GM18511 (cell line): ENCODE results near the gene GAS2.

Experiments
- ATAC-seq: cut with Tn5 transposase; IDR thresholded peaks from one replicate; pipeline ENCODE4 v1.9.1; 2021; ENCODE audit warnings: mild to moderate bottlenecking, moderate library complexity; ENCODE audit not compliant: unreplicated experiment

The GAS2 gene

DNA sequence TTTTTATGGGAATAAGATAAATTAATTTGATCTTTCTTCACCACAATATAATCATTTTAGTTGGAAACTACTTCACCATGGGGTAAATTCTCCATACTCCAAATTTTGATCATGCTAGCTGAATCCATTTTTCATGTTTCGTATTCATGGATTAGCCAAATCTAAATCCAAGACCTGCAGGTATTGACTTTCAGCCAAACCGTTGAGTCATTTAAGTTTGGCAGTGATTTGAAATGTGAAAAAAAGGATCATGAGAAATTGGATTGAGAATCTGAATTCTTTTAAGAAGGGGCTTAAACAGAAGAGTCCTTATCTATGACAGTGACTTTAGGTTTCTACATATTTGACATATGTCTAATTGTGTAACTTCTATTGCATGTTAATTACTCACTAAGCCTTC lies 5.3 kb downstream of the GAS2 start:
- no peak for ATAC-seq

DNA sequence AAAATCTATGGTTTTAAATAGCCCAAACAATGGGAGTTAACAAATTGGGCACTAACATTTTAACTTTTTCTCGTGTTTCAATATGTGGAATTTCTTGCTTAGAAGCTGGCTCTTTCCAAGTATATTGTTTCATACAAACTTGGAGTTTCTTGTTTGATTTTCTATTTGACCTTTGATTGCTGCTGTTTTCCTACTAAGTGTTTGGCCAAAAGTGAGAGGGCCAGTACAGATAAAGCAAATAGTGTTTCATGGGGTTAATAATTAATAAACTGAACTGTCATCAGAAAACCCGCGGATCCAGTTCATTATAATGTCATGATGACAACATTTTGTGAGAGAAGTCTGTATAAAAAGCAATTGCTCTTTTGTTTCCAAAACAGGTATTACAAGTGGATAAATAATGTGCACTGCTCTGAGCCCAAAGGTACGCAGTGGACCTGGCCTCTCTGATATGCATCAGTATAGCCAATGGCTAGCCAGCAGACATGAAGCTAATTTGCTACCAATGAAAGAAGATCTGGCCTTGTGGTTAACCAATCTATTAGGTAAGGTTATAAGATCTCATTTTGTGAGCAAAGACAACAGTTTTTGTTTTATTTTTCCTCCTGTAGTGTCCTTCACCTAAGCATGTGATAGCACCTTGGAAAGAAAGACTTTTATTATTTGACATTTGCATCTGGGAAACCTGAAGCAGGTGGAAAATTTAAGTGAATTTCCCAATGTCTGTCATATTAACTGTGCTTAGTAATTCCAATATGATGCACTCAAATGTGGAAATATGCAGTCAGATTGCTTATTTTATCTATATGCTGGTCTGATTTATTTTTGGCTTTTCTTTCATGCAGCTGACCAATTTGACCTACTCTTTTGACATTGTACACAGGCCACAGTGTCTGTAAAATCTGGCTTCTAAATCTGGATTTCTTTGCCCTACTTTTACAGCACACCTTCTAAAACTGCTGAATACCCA lies 8.3 kb downstream of the GAS2 start:
- ATAC-seq, result no peak

DNA sequence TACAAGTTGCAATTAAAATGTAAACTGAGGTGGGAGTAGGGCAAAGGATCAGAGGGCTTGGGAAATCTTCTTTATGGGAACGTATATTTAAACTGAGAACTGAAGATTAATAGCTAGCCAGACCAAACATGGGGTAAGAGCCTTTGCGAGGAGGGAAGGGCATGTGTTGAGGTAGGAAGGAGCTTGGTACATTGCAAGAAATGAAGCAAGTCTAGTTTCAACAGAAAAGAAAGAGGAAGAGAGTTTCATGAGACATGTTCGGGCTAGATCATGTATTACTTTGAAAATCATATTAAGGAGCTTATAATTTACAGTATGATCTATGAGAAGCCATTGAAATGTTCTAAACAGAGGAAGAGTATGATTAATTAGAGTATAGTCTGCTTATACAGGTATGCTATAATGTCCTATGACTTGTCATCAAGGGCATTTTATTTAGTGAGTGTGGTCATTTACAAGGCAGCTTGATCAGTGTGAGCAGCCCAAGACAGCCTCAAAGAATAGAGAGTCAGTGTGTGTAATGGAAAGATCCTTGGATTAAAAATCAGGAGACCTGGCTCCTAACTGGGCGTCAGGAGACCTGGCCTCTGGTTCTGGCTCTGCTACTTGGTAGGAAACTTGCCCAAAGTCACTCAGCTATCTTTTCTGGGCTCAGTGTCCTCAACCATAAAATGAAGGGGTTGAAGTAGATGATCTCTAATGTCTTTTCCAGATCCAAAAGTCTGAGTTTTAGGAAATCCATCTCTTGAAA lies 10.9 kb downstream of the GAS2 start:
- peak; percentile 45 for ATAC-seq

DNA sequence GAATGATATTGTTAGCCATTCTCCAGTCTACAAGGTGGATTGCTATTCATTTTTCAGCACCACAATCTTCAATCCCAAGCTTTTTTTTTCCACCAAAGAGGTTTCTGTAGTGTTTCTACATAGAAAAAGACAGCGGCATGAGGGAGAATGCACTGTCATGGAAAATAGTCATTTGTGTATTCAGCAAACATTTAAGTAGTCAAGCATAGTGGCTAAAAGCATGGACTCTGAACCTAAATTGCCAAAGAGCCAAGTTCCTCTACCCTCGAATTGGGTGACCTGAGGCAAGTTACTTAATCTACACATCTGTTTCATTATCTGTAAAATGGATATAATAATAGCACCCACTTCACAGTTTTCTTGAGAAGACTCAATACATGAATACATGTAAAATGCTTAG lies 14.2 kb downstream of the GAS2 start:
- peak; percentile 32 for ATAC-seq

DNA sequence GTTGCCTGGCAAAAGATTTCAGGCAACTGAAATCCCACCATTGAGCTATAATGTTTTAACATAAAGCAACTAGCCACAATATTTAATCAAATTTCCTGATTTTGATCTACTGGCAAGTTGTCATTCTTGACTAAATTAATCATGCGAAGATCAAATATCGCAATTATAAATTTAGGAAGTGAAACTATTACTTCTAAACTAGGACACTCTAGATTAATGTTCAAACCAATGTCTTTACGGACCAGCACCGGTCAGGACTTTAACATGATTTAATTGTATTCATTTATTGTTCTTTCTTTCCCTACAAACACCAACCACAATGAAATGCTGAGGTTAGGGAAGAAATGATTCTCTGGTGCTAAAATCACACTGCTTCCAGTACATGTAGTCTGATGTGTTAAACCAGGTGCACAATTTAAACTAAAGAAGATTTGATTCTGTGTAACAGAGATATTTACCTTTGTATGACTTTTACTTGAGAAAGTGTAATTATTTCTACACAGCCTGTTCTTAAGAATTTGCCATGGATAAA lies 14.9 kb downstream of the GAS2 start:
- ATAC-seq, result peak; percentile 73

DNA sequence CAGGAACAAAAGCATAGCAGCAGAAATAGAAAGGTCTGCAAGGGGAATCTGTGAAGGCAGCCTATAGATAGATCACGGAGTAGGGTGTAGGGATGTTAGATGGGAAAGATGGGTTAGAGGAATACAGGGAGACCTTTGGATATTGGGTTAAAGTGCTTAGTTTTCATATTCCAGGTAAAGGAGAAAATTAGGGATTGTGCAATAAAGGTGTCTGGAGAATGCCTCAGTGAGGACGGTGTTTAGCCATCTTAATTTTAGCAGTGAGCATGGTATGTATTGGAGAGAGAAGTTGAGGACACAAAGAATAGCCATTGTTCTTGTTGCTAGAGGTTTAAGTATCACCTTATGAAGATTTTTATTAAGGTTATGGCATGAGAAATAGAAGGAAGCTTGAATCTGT lies 17.7 kb downstream of the GAS2 start:
- no peak for ATAC-seq

DNA sequence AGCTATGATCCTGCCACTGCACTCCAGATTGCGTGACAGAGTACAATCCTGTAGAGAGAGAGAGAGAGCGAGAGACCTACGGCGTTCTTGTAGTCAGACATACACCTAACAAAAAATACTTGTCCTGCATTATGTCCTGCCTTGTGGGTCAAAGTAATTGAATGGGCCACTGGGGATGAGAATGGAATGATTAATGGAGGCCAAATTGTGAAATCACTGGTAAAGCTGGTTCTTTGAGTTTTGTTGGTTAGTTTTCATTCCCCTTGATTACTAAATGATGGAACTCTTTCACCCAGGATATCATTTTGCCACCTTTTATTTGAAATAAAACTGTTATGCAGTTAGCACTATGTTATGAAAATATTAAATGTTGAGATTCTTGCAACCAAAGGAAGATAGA lies 18.7 kb downstream of the GAS2 start:
- no peak for ATAC-seq

DNA sequence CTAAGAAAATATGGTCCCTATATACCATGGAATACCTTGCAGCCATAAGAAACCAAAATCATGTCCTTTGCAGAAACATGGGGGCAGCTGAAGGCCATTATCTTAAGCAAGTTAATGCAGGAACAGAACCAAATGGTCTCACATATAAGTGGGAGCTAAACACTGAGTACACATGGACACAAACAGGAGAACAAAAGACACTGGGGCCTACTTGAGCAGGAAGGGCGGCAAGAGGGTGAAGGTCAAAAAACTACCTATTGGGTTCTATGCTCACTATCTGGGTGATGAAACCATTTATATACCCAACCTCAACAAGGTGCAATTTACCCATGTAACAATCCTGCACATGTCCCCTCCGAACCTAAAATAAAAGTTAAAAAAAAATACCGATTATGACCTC lies 22.5 kb downstream of the GAS2 start:
- no peak for ATAC-seq

DNA sequence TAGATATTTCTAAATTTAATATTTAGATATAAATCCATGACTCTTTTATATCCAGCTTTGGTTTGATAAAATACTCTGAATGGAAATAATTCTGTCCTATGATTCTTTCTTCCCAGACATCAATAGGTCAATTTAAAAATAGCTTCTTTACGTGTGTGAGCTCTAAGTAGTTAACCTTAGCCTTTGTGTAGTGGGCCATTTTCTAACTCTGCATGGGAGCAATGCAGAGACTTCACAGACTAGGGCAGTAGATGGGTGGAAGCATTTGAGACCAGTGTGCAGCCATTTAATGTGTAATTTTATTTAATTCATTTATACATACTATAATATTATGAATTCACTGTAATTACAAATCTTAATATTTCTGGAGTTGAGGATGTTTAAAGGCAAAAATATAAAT lies 23.8 kb downstream of the GAS2 start:
- no peak for ATAC-seq

DNA sequence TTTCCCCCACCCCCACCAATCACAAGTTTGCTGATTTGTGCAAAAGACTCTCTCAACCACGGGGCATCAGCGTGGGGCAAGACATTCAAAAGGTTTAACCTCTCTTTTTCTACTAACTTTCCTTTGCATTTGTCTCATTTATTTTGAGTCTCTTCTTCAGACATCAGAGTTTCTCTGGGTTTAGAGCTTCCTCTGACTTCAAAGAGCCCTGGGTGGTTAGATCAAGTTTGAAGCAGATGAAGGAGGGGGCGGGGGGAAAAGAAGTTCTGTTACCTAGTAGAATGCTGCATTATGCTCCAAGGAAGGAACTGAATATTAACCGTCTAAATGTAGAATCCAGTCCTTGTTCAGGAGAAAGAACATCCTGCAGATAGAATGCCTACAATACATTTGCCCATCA lies 24.5 kb downstream of the GAS2 start:
- no peak for ATAC-seq

DNA sequence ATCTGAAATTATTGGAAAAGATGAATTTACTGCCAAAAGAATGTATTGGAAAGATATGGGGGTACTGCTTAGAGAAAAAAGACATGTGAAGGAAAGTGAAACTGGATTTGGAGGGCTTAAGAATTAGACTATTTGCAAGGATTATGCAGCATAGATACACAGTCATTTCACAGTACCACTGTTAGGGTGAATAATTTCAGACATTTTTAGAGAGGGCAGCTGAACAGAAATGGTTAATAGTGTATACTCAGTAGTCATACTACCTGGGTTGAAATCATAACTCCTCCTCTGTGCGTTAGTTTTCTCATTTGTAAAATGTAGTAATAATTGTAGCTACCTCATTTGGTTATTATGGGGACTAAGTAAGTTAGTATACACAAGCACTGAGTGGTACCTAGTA lies 33.0 kb downstream of the GAS2 start:
- peak; percentile 65 for ATAC-seq

DNA sequence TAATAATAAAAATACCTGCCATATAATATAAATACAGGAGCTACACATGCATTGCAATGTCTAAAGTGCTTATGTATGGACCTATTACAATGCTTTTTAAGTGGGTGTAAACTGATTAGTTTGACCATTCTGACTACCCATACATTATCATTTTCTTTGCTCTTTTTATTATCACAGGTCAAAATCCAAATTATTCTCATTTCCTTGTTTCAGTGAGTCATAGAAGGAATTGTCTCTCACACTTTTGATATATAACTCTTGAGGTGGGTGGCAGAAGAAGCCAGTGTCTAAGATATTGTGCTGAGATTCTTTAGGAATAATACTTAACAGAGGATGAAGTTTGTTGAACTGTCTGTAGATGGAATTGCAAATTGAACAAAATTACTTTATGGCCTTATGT lies 35.6 kb downstream of the GAS2 start:
- ATAC-seq, result no peak

DNA sequence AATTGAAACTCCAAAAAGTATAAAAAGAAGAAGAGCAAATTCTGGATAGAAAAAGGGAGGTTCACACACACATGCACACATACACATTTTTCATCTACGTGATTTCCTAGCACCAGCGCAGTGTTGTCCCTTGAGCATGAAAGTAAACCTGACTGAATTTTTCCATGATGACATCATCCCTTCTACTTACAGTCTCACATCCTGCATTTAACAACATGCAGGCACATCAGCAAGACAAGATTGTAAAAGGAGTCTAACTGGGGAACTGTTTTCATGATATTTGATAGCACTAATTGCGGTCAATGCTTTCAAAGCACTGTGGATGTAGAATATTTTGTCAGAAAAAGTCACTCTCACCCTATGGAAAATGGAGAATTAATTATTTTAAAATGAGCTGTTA lies 36.6 kb downstream of the GAS2 start:
- ATAC-seq, result peak; percentile 67

DNA sequence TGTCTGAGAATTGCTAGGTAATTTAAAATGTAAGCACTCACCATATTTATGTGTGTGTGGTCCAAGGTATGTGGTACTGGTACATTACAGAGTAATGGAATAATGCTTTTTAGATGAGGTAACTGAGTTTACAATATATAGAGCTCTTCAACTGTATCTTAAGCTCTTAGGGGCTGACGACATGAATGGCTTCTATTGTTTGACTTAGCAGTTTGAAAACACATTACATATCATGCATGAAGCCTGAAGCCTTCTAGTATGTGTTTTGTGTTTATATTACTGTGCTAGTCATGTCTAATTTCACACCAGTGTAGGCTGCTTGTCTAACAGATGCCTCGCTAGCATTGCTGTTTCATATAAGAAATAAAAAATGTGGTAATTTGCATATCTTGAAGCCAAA lies 37.2 kb downstream of the GAS2 start:
- ATAC-seq, result no peak

DNA sequence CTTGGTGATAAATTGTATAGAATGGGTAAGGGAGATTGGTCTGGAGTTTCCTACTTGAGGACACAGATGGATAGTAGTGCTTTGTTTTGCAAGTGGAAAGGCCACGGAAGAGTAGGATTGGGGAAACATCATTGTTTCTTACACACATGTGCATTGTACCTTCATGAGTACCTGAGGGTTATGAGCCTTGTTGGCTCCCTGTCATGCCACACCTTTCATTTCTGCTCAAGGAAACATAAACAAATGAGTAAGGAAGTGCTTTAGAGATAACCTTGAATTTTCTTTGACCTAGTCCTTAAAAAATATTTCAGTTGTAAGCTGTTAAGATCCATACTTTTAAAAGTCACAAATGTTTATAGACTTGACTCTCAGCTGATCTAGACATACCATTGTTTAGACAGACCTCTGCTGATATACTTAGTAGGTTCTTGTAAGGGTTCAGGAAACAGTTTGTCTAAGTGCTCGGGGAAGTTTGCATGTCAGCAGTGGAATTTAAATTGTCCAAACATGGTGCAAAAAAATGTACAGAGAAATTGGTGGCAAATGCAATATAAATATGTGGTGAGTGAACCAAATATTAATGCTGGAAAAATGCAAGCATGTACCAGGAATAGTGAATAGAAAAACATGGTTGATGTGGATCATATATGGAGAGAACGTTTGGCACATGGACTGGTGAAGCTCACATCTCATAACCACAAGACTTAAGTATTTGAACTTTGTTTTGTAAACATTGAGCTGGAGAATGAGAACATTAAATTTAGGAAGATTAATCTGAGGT lies 40.9 kb downstream of the GAS2 start:
- ATAC-seq, result no peak

DNA sequence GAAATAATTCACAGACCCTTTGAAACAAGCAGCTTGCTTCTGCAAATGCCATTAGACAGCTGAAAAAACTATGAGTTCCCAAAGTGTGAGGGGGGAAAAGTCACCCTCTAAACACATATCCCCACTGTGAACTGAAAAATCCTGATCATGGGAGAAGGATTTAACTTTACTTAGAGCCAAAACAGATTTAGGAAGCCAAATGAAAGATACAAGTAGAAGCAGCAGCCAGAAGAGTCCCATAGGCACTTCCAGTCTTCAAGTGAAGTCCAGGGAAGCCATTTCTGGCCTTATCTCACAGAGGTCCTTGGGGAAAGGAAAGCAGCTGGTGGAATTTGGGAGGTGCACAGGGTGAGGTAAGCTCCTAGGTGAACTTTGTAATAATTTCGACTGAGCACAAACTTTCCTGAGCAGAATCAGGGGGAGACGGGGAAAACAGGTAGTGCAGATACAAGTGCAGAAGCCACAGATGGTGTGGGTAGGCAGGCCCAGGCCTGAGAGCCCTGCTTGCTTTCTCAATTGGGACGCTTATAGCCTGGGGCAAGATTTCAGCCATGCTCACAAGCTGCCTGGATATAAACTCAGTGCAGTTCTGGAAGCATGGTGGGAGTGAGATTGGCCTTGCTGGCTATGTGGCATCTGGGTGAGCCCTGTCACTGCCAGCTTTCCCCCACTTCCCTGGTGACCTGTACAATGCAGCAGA lies 44.8 kb downstream of the GAS2 start:
- ATAC-seq, result no peak

DNA sequence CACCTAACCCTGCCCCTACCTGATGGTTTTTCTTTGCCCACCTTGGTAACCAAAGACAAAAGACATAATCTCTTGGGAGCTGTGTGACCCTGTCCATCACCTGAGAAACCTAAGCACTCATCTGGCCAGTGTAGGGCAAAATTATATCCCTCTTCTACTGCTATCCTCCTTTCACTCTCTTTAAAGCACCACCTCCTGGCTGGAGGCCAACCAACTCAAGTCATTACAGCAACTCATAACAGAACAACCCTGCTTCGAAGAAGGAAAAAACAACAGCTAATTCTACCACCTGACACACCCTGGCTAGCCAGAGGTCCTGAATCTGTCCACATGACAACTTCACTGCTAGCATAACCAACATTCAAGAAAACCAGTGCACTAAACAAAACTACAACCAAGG lies 45.5 kb downstream of the GAS2 start:
- ATAC-seq, result no peak

DNA sequence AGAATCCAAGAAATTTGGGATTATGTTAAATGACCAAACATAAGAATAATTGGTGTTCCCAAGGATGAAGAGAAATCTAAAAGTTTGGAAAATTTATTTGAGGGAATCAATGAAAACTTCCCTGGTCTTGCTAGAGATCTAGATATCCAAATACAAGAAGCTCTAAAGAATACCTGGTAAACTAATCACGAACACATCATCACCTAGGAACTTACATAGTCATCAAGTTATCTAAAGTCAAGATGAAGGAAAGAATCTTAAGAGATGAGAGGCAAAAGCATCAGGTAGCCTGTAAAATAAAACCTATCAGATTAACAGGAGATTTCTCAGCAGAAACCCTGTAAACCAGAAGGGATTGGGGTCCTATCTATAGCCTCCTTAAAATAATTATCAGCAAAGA lies 46.9 kb downstream of the GAS2 start:
- ATAC-seq, result no peak

DNA sequence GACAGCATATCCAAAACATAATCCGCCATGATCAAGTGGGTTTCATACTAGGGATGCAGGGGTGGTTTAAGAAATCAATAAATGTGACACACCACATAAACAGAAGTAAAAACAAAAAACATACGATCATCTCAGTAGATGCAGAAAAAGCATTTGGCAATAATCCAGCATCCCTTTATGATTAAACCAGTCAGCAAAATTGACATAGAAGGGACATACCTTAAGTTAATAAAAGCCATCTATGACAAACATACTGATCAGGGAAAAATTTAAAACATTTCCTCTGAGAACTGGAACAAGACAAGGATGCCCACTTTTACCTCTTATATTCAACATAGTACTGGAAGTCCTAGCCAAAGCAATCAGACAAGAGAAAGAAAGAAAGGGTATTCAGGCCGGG lies 49.6 kb downstream of the GAS2 start:
- no peak for ATAC-seq

DNA sequence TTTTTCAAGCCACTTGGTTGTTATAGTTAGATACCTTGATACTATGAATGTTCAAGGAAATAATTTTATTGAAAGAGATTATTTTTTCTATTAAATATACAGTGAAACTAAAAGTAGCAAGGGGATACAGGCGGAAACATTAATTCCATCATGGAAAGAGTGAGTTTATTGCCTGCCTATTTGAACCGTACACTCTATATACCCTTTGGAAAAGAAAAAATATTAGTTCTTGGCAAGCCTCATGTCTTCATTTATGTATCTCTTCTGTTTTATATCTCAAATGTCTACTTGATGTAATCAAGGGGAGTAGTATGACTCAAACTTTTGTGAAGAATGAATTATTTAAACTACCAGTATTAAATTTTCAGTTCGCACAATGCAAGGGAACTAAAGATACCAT lies 54.0 kb downstream of the GAS2 start:
- ATAC-seq, result no peak

DNA sequence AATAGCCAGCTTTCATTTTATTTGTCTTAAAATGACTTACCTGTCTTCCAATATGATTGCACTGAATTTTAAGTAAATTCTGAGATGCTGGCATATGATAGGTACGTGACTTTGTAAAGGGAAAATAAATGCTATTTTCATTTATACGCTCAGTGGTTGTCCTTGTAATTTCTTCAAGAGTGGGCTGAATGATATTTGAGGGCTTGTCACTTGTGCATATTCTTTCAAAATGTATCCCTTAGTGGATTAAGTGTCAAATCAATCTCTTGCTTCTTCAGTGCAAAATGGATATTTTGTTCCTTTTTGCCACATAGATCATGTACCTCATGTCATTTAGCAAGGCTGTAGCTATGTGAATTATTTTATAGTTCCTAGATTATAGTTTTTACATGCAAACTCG lies 56.9 kb downstream of the GAS2 start:
- ATAC-seq, result no peak
